ENCODE results near the gene RBFOX1.

GRCh38 chr16:7577588-7577987 lies 244.9 kb downstream of the RBFOX1 start:
- TF ChIP-seq POLR2A (IDR thresholded peaks at IDR 0.05): no peak
- no peak for TF ChIP-seq CTCF (IDR thresholded peaks at IDR 0.05)
